Measurements from ENCODE around the gene SSTR3. TPM values are rescaled to one million over a fixed set of nuclear protein-coding genes. Genes with fewer than 3 reads are reported as not detected.

SSTR3 gene
- total RNA-seq, 1 donor from 2014 or later = 0.09 TPM

- no peak for DNase-seq (ENCODE audit: low read depth, low spot score)
- Mint-ChIP-seq H3K4me3 (no peak within 1 kb of the TSS), H3K36me3 (ENCODE audit: low read depth) (no peaks in the 10 kb centered on the region), H3K4me1 (peaks cover 6% of the 10 kb centered on the region), H3K27me3 (ENCODE audit: low read depth) (no peaks in the 10 kb centered on the region), H3K9me3 (no peaks in the 10 kb centered on the region), H3K27ac (ENCODE audit: unreplicated experiment) (no peak within 1 kb of the TSS)
- TF ChIP-seq, protein P1, sequence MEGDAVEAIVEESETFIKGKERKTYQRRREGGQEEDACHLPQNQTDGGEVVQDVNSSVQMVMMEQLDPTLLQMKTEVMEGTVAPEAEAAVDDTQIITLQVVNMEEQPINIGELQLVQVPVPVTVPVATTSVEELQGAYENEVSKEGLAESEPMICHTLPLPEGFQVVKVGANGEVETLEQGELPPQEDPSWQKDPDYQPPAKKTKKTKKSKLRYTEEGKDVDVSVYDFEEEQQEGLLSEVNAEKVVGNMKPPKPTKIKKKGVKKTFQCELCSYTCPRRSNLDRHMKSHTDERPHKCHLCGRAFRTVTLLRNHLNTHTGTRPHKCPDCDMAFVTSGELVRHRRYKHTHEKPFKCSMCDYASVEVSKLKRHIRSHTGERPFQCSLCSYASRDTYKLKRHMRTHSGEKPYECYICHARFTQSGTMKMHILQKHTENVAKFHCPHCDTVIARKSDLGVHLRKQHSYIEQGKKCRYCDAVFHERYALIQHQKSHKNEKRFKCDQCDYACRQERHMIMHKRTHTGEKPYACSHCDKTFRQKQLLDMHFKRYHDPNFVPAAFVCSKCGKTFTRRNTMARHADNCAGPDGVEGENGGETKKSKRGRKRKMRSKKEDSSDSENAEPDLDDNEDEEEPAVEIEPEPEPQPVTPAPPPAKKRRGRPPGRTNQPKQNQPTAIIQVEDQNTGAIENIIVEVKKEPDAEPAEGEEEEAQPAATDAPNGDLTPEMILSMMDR (conservative IDR thresholded peaks at IDR 0.05) = no peak
These were observed 32.0 kb upstream of the SSTR3 start, which contains the start of gene RAC2 for GRCh38 chr22:37244114-37244921. Gene RAC2, minus strand, starts transcription at chr22:37244269. Its CDS starts 121 bp downstream, at chr22:37244148.

DNA sequence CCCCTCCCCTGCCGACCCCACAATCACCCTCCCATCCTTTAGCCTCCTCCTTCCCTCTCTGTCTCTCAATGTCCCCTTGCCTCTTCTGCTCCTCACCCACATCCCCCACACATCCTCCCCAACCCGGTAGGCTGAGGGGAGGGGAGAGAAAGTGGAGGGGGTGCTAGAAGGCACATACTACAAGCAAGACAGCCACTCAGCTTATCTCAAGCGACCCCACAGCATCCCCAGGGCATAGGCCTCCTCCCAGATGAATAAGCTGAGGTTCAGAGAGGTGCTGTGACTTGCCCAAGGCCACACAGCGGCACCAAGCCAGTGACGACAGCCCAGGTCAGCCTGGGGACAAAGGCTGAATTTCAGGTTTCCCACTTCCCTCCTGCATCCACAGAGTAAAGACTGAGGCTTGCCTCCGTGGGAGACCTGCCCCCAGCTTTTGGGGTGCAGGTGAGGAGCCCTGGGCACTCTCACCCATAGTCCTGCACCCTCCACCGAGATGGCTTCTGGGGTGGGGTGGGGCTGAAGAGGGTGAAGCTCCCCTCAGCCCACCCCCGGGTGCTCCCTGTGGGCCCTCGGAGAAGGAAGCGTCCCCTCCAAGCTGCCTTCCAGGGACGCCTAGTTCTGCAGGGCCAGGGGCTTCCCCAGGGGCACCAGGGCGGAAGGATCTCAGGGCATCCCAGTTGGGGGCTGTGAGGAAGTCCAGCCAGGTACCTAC is 31.3 kb upstream of the SSTR3 start:
- Mint-ChIP-seq H3K4me3 (no peak overlapping the region), H3K27me3 (ENCODE audit: low read depth) (no peaks in the 10 kb centered on the region), H3K36me3 (ENCODE audit: low read depth) (no peaks in the 10 kb centered on the region), H3K9me3 (no peaks in the 10 kb centered on the region), H3K27ac (ENCODE audit: unreplicated experiment) (no peak overlapping the region), H3K4me1 (peaks cover 6% of the 10 kb centered on the region)
- TF ChIP-seq, protein P1 (conservative IDR thresholded peaks at IDR 0.05) = no peak
- DNase-seq (ENCODE audit: low read depth, low spot score) = no peak

- Mint-ChIP-seq H3K4me3 (no peak overlapping the region), H3K27ac (ENCODE audit: unreplicated experiment) (peak overlapping the region; percentile 35), H3K36me3 (ENCODE audit: low read depth) (no peaks in the 10 kb centered on the region), H3K27me3 (ENCODE audit: low read depth) (no peaks in the 10 kb centered on the region), H3K9me3 (no peaks in the 10 kb centered on the region), H3K4me1 (peaks cover 6% of the 10 kb centered on the region)
- TF ChIP-seq, protein P1 (conservative IDR thresholded peaks at IDR 0.05) = no peak
- no peak for DNase-seq (ENCODE audit: low read depth, low spot score)
These were observed 30.2 kb upstream of the SSTR3 start for GRCh38 chr22:37242395-37242918.

DNA sequence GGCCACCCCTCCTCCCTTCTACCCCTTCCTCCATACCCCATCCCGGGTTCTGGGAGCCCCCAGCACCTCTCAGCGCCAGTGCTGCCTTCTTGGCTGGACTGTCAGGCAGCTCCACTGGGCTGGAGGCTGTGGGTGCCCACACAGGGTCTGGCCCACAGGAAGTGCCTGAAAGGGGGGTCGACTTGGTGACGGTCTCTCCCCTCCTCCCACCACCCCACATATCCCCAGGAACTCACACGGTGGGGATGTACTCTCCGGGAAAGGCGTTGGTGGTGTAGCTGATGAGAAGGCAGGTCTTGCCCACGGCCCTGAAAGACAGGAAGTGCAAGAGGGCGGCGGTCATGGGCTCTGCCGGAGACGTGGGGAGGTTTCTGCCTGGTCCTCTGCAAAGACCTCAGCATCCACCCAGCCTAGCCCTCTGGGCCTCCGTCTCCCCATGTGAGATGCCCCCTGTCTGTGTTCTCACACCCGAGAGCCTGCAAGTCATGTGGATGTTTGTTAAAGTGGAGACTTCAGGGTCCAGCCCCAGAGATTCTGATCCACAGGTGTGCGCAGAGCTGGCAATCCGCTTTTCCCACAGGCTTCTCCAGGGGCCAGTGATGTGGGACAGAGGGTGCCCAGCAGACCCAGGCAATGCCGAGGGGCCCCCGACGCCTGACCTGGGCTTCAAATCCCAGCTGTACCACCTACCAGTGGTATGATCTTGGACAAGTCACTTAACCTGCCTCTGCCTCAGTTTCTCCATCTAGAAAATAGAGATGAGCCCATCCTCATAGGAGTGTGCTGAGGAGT is 29.3 kb upstream of the SSTR3 start:
- TF ChIP-seq, protein P1 (conservative IDR thresholded peaks at IDR 0.05) = no peak
- no peaks in the 10 kb centered on the region for H3K27me3 Mint-ChIP-seq (ENCODE audit: low read depth)
- no peak overlapping the region for H3K4me3 Mint-ChIP-seq
- H3K9me3 Mint-ChIP-seq = no peaks in the 10 kb centered on the region
- no peak for DNase-seq (ENCODE audit: low read depth, low spot score)
- peaks cover 6% of the 10 kb centered on the region for H3K4me1 Mint-ChIP-seq
- no peak overlapping the region for H3K27ac Mint-ChIP-seq (ENCODE audit: unreplicated experiment)
- no peaks in the 10 kb centered on the region for H3K36me3 Mint-ChIP-seq (ENCODE audit: low read depth)

DNA sequence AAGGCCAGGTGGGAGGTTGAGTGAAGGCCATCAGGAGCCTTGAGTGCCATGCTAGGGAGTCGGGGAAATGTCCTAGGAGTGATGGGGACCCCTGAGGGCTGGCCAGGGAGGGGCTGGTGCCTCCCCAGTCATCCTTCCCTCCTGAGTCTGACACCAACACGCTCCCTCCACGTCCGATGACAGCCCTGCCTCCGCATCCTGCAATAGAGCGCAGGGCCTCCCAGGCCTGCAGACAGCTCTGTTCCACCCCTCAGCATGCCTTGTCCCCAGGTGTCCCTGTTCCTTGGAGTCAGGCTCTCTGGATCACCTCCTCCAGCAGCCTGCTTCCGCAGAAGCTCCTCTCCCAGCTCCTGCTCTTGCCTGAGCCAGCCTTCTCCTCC is 28.7 kb upstream of the SSTR3 start:
- no peak overlapping the region for H3K27ac Mint-ChIP-seq (ENCODE audit: unreplicated experiment)
- no peaks in the 10 kb centered on the region for H3K36me3 Mint-ChIP-seq (ENCODE audit: low read depth)
- TF ChIP-seq, protein P1 (conservative IDR thresholded peaks at IDR 0.05) = no peak
- no peak for DNase-seq (ENCODE audit: low read depth, low spot score)
- no peak overlapping the region for H3K4me3 Mint-ChIP-seq
- no peaks in the 10 kb centered on the region for H3K27me3 Mint-ChIP-seq (ENCODE audit: low read depth)
- no peaks in the 10 kb centered on the region for H3K9me3 Mint-ChIP-seq
- H3K4me1 Mint-ChIP-seq = peaks cover 6% of the 10 kb centered on the region

Measured in neural crest cell (in vitro differentiated cells).